Mucosa of gallbladder (tissue), 1 donor: ENCODE data around the gene RAD51B. TPM values are rescaled to one million over a fixed set of nuclear protein-coding genes. Genes with fewer than 3 reads are reported as not detected.
"Not testable (repeated sequence)": the region's sequence is repeated elsewhere in the genome, so short reads cannot be mapped to it uniquely, and the experiment has no call there.

Experiments
- DNase-seq: peaks from one replicate; pipeline ENCODE4 v3.0.0-alpha.2; 2020; ENCODE audit warnings: low spot score
- total RNA-seq: library from RNA; stranded (reverse); gene quantifications from one replicate; pipeline ENCODE4 v1.2.1, GENCODE V29; 2021
- donor health status: DM: no; HTN: no; CAD: no.

The RAD51B gene
- total RNA-seq, 1 donor from 2014 or later, result 18.5 TPM

- no peak for DNase-seq
These were observed 389.2 kb downstream of the RAD51B start for GRCh38 chr14:68208626-68209317.

- DNase-seq, result no peak
These were observed 391.2 kb downstream of the RAD51B start for GRCh38 chr14:68210729-68211299.

- DNase-seq, result no peak
These were observed 391.8 kb downstream of the RAD51B start for GRCh38 chr14:68211421-68211820.

- no peak for DNase-seq
These were observed 392.3 kb downstream of the RAD51B start for GRCh38 chr14:68211886-68212285.

- no peak for DNase-seq
These were observed 392.8 kb downstream of the RAD51B start for GRCh38 chr14:68212361-68212760.

GRCh38 chr14:68214431-68214830 lies 394.9 kb downstream of the RAD51B start:
- DNase-seq, result no peak

GRCh38 chr14:68215629-68216028 lies 396.1 kb downstream of the RAD51B start:
- DNase-seq, result no peak

- DNase-seq, result no peak
These were observed 396.5 kb downstream of the RAD51B start for GRCh38 chr14:68216079-68216478.

GRCh38 chr14:68216957-68217356 lies 397.4 kb downstream of the RAD51B start:
- no peak for DNase-seq

- DNase-seq, result no peak
These were observed 398.3 kb downstream of the RAD51B start for GRCh38 chr14:68217791-68218340.

GRCh38 chr14:68219407-68219806 lies 399.8 kb downstream of the RAD51B start:
- DNase-seq, result no peak

- not testable (repeated sequence) for DNase-seq
These were observed 401.5 kb downstream of the RAD51B start for GRCh38 chr14:68221046-68221445.

GRCh38 chr14:68222154-68222553 lies 402.6 kb downstream of the RAD51B start:
- DNase-seq, result no peak

GRCh38 chr14:68222726-68223125 lies 403.1 kb downstream of the RAD51B start:
- no peak for DNase-seq

GRCh38 chr14:68223631-68224030 lies 404.1 kb downstream of the RAD51B start:
- no peak for DNase-seq

- DNase-seq, result no peak
These were observed 405.7 kb downstream of the RAD51B start for GRCh38 chr14:68225321-68225720.

- no peak for DNase-seq
These were observed 406.9 kb downstream of the RAD51B start for GRCh38 chr14:68226523-68226922.

- no peak for DNase-seq
These were observed 409.1 kb downstream of the RAD51B start for GRCh38 chr14:68228656-68229055.

GRCh38 chr14:68229423-68230100 lies 410.0 kb downstream of the RAD51B start:
- no peak for DNase-seq

- no peak for DNase-seq
These were observed 410.8 kb downstream of the RAD51B start for GRCh38 chr14:68230202-68230949.

- peak; percentile 46 for DNase-seq
These were observed 411.6 kb downstream of the RAD51B start for GRCh38 chr14:68230950-68231717.
